Stimulated activated CD8-positive, alpha-beta memory T cell treated with anti-CD3 and anti-CD28 coated beads, Interleukin-2, amount 100 ng/mL, for 1 hour (primary cell): Measurements from ENCODE around the gene B4GALT5.
"Not testable (repeated sequence)": the region's sequence is repeated elsewhere in the genome, so short reads cannot be mapped to it uniquely, and the experiment has no call there.

Experiments
- DNase-seq, 2 donors: peaks; one replicate each; pipeline ENCODE4 v3.0.0-alpha.2; 2020; ENCODE audit warnings: low read depth in 2 of 2

The B4GALT5 gene

GRCh38 chr20:49729780-49730179, 16.1 kb upstream of the B4GALT5 start:
- DNase-seq = no peak

- no peak for DNase-seq
Measured at GRCh38 chr20:49727894-49728885, 14.5 kb upstream of the B4GALT5 start.

- no peak for DNase-seq
Measured at GRCh38 chr20:49727478-49727877, 13.8 kb upstream of the B4GALT5 start.

GRCh38 chr20:49725694-49726093, 12.0 kb upstream of the B4GALT5 start:
- no peak for DNase-seq

GRCh38 chr20:49725224-49725606, 11.5 kb upstream of the B4GALT5 start:
- not testable (repeated sequence) for DNase-seq

GRCh38 chr20:49724408-49725223, 10.9 kb upstream of the B4GALT5 start:
- no peak for DNase-seq

- DNase-seq = not testable (repeated sequence)
Measured at GRCh38 chr20:49723758-49724157, 10.1 kb upstream of the B4GALT5 start.

GRCh38 chr20:49721326-49721725, 7.6 kb upstream of the B4GALT5 start:
- DNase-seq = not testable (repeated sequence)

- DNase-seq = no peak
Measured at GRCh38 chr20:49715466-49715865, 1.8 kb upstream of the B4GALT5 start.

GRCh38 chr20:49712996-49713752, 504 bp downstream of the B4GALT5 start:
- DNase-seq = peak in 1 of 2 donors; percentile 7

GRCh38 chr20:49712646-49712995, 1.1 kb downstream of the B4GALT5 start:
- no peak for DNase-seq

GRCh38 chr20:49712118-49712517, 1.6 kb downstream of the B4GALT5 start:
- DNase-seq = no peak

GRCh38 chr20:49711667-49711987, 2.1 kb downstream of the B4GALT5 start:
- no peak for DNase-seq

- no peak for DNase-seq
Measured at GRCh38 chr20:49710971-49711666, 2.6 kb downstream of the B4GALT5 start.

GRCh38 chr20:49707118-49707517, 6.6 kb downstream of the B4GALT5 start:
- DNase-seq = no peak

- no peak for DNase-seq
Measured at GRCh38 chr20:49706630-49707091, 7.0 kb downstream of the B4GALT5 start.

- DNase-seq = not testable (repeated sequence)
Measured at GRCh38 chr20:49705893-49706292, 7.8 kb downstream of the B4GALT5 start.

GRCh38 chr20:49705358-49705757, 8.3 kb downstream of the B4GALT5 start:
- no peak for DNase-seq

GRCh38 chr20:49704932-49705336, 8.7 kb downstream of the B4GALT5 start:
- DNase-seq = no peak

- DNase-seq = no peak
Measured at GRCh38 chr20:49701916-49702315, 11.8 kb downstream of the B4GALT5 start.

- no peak for DNase-seq
Measured at GRCh38 chr20:49701241-49701790, 12.4 kb downstream of the B4GALT5 start.
